Liver (tissue), 9 donors: ENCODE data around the gene JPH4. TPM values are rescaled to one million over a fixed set of nuclear protein-coding genes. Genes with fewer than 3 reads are reported as not detected.
A peak's percentile ranks its signal among the peaks of the same experiment; 100 is the strongest.

Source experiments
- DNase-seq: peaks from one replicate; pipeline ENCODE4 v3.0.0-alpha.2; 2017; ENCODE audit warnings: low spot score
- H3K27ac ChIP-seq, 2 donors: one replicate each; pipeline ENCODE4 v1.7.0; 2013; ENCODE audit warnings: inconsistent platforms in 2 of 2, low read length in 2 of 2, control low read depth in 1 of 2, low read depth in 1 of 2, mild to moderate bottlenecking in 1 of 2
- H3K27me3 ChIP-seq, 4 donors: one replicate each; pipeline versions ENCODE4 v1.6.1 to v1.7.0; 2013; ENCODE audit warnings: low read length in 3 of 4, inconsistent platforms in 1 of 4, mild to moderate bottlenecking in 1 of 4, moderate library complexity in 1 of 4; ENCODE audit not compliant: control insufficient read depth in 4 of 4, insufficient read depth in 4 of 4
- H3K36me3 ChIP-seq, 4 donors: one replicate each; pipeline versions ENCODE4 v1.6.1 to v1.7.0; 2013; ENCODE audit warnings: low read length in 3 of 4, mild to moderate bottlenecking in 3 of 4, low read depth in 1 of 4, moderate library complexity in 1 of 4; ENCODE audit not compliant: control insufficient read depth in 4 of 4, insufficient read depth in 3 of 4
- H3K4me1 ChIP-seq, 4 donors: one replicate each; pipeline versions ENCODE4 v1.6.1 to v1.7.0; 2013; ENCODE audit warnings: low read length in 3 of 4, mild to moderate bottlenecking in 3 of 4, moderate library complexity in 1 of 4; ENCODE audit not compliant: control insufficient read depth in 4 of 4, insufficient read depth in 4 of 4
- H3K4me3 ChIP-seq, 3 donors: one replicate each; pipeline versions ENCODE4 v1.6.1 to v1.7.0; 2013; ENCODE audit warnings: low read length in 3 of 3, control low read depth in 1 of 3, low read depth in 1 of 3, mild to moderate bottlenecking in 1 of 3
- H3K9ac ChIP-seq, 2 donors: one replicate each; pipeline ENCODE4 v1.7.0; 2013; ENCODE audit warnings: low read length in 2 of 2, mild to moderate bottlenecking in 2 of 2, moderate library complexity in 2 of 2, control low read depth in 1 of 2, low read depth in 1 of 2
- H3K9me3 ChIP-seq, 4 donors: one replicate each; pipeline versions ENCODE4 v1.6.1 to v1.7.0; 2013; ENCODE audit warnings: low read length in 3 of 4; ENCODE audit not compliant: control insufficient read depth in 4 of 4
- EGR1 ChIP-seq, 2 donors: IDR thresholded peaks; 2 replicates each; pipeline ENCODE4 v1.6.1; 2016 to 2018; ENCODE audit warnings: antibody characterized with exemption in 2 of 2, low read depth in 2 of 2
- FOXA1 ChIP-seq: IDR thresholded peaks from 2 replicates; pipeline ENCODE4 v1.6.1; 2016; ENCODE audit warnings: antibody characterized with exemption
- FOXA2 ChIP-seq: IDR thresholded peaks from 2 replicates; pipeline ENCODE4 v1.6.1; 2016; ENCODE audit warnings: antibody characterized with exemption
- HNF4A ChIP-seq, 2 donors: conservative IDR thresholded peaks; 2 replicates each; pipeline ENCODE4 v1.6.1; 2016; ENCODE audit warnings: antibody characterized with exemption in 2 of 2, mild to moderate bottlenecking in 2 of 2
- HNF4G ChIP-seq: IDR thresholded peaks from 2 replicates; pipeline ENCODE4 v1.6.1; 2016; ENCODE audit warnings: antibody characterized with exemption
- NR2F2 ChIP-seq: IDR thresholded peaks from 2 replicates; pipeline ENCODE4 v1.6.1; 2016; ENCODE audit warnings: antibody characterized with exemption
- RAD21 ChIP-seq, 2 donors: IDR thresholded peaks; 2 replicates each; pipeline ENCODE4 v1.6.1; 2016; ENCODE audit warnings: antibody characterized with exemption in 2 of 2, mild to moderate bottlenecking in 2 of 2
- RXRA ChIP-seq, 2 donors: IDR thresholded peaks; 2 replicates each; pipeline ENCODE4 v1.6.1; 2017 to 2018; ENCODE audit warnings: antibody characterized with exemption in 2 of 2, mild to moderate bottlenecking in 1 of 2
- SP1 ChIP-seq: IDR thresholded peaks from 2 replicates; pipeline ENCODE4 v1.6.1; 2018; ENCODE audit warnings: antibody characterized with exemption, mild to moderate bottlenecking
- TAF1 ChIP-seq: conservative IDR thresholded peaks from 2 replicates; pipeline ENCODE4 v1.6.1; 2016; ENCODE audit warnings: antibody characterized with exemption, mild to moderate bottlenecking
- YY1 ChIP-seq: IDR thresholded peaks from 2 replicates; pipeline ENCODE4 v1.6.1; 2016; ENCODE audit warnings: antibody characterized with exemption, mild to moderate bottlenecking
- WGBS: extraction: QIAGEN DNeasy Blood & Tissue Kit; methylation state at CpG from one replicate; pipeline ENCODE4 v1.1.7; 2013; 5-methylcytosine and 5-hydroxymethylcytosine counted together
- polyA plus RNA-seq, 2 donors: library from polyadenylated mRNA; stranded (reverse) in 1 of 2; unstranded in 1 of 2; fragments of 200-250 nt in 1 of 2; fragments of >200 nt in 1 of 2; fragmentation: Nextera tagmentation in 1 of 2; extraction: Ambion mirVana in 1 of 2; gene quantifications; one replicate each; pipeline versions ENCODE4 v1.2.1 to v1.2.3, GENCODE V29; 2013 to 2015
- total RNA-seq, 2 donors: library from RNA; depleted of rRNA; stranded (reverse); fragments of >200 nt; gene quantifications; one replicate each; pipeline ENCODE4 v1.2.3, GENCODE V29; 2014
- TF ChIP-seq, protein P1 (sequence below): IDR thresholded peaks from 2 replicates; pipeline ENCODE4 v1.6.1; 2016; ENCODE audit warnings: antibody characterized with exemption
- TF ChIP-seq, protein P2 (sequence below): IDR thresholded peaks from 2 replicates; pipeline ENCODE4 v1.6.1; 2016; ENCODE audit warnings: antibody characterized with exemption
- TF ChIP-seq, protein P3 (sequence below): IDR thresholded peaks from 2 replicates; pipeline ENCODE4 v1.6.1; 2016; ENCODE audit warnings: antibody characterized with exemption, mild to moderate bottlenecking
- donor health status: healthy.
- donor health status: healthy.
- donor health status: healthy.
- donor health status: healthy.
- donor health status: healthy.

The JPH4 gene
- total and polyA plus RNA-seq, 4 donors: 0.07 to 0.24 (median 0.16) TPM

DNA sequence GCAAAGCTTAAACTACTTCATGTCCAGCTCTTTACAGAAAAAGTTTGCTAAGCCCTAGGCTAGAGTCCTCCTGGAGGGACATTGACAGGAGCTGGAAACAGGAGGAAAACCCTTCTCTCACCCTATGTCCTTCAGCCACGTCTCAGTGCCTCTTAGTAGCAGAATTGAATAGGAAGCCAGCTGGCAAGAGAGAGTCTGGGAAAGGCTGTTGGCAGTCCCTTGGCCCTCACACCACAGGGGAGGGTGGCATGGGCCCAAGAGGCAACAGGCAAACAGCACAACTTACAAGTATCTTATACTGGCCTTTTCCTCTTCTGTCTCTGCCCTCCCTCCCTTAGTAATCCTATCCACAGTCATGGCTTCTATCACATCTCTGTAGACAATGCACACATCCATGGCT, 29.9 kb upstream of the JPH4 start:
- H3K27ac ChIP-seq: peak overlapping the region; percentile 59 to 68
- no peak overlapping the region for H3K4me3 ChIP-seq
- no peaks in the 10 kb centered on the region for H3K36me3 ChIP-seq
- no peak for DNase-seq
- H3K9ac ChIP-seq: no peak overlapping the region
- no peaks in the 10 kb centered on the region for H3K27me3 ChIP-seq
- no peaks in the 10 kb centered on the region for H3K9me3 ChIP-seq
- TF ChIP-seq TAF1: no peak
- TF ChIP-seq YY1: no peak
- no peak for TF ChIP-seq EGR1 (IDR thresholded peaks at IDR 0.05; ENCODE audit: low read depth in 2 of 2)
- no peak for TF ChIP-seq SP1
- peaks cover 15 to 51% (median 42%) of the 10 kb centered on the region in 4 donors for H3K4me1 ChIP-seq
- WGBS: 26% methylated on average over 1 of the region's 1 CpG

DNA sequence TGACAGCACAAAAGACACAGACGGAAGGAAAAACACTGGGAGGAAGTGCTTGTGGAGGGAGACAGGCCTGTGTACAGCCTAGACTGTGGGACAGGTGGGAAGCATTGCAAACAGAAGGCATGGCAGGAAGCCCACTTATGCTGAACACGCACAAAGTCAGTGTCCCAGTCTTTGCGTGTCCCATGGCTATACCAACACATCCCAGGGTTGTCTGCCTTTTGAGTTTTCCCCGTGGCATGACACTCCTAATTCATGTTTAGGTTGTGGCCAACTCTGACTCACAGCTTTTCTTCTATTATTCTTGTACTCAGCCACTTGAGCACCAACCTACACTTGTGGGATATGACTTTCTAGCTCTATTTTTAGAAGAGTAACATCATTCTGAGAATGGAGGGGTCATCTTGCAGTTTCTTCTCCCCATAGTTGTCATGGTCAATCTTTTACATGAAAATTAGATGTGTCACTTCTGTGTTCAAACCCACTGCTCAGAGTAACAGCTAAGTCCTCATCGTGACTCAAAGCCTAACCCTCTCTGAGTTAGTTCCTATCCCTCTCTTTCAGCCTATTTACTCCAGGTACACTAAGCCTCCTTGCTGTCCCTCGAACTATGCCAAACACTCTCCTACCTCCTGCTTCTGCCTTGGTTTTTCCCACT, 27.5 kb upstream of the JPH4 start:
- Histone ChIP-seq H3K9ac (no peak overlapping the region), H3K36me3 (no peaks in the 10 kb centered on the region), H3K27me3 (no peaks in the 10 kb centered on the region), H3K4me1 (peaks cover 7 to 30% (median 26%) of the 10 kb centered on the region in 4 donors), H3K4me3 (no peak overlapping the region), H3K9me3 (no peaks in the 10 kb centered on the region), H3K27ac (no peak overlapping the region)
- WGBS: 85% methylated on average over 6 of the region's 6 CpGs
- TF ChIP-seq RXRA (IDR thresholded peaks at IDR 0.05): no peak
- no peak for TF ChIP-seq HNF4A (conservative IDR thresholded peaks at IDR 0.05)
- TF ChIP-seq, protein P1, sequence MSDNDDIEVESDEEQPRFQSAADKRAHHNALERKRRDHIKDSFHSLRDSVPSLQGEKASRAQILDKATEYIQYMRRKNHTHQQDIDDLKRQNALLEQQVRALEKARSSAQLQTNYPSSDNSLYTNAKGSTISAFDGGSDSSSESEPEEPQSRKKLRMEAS: no peak
- no peak for TF ChIP-seq NR2F2
- no peak for TF ChIP-seq FOXA2
- TF ChIP-seq RAD21 (IDR thresholded peaks at IDR 0.05): no peak
- no peak for TF ChIP-seq FOXA1
- no peak for TF ChIP-seq HNF4G
- TF ChIP-seq, protein P2, sequence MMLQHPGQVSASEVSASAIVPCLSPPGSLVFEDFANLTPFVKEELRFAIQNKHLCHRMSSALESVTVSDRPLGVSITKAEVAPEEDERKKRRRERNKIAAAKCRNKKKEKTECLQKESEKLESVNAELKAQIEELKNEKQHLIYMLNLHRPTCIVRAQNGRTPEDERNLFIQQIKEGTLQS: no peak
- TF ChIP-seq, protein P3, sequence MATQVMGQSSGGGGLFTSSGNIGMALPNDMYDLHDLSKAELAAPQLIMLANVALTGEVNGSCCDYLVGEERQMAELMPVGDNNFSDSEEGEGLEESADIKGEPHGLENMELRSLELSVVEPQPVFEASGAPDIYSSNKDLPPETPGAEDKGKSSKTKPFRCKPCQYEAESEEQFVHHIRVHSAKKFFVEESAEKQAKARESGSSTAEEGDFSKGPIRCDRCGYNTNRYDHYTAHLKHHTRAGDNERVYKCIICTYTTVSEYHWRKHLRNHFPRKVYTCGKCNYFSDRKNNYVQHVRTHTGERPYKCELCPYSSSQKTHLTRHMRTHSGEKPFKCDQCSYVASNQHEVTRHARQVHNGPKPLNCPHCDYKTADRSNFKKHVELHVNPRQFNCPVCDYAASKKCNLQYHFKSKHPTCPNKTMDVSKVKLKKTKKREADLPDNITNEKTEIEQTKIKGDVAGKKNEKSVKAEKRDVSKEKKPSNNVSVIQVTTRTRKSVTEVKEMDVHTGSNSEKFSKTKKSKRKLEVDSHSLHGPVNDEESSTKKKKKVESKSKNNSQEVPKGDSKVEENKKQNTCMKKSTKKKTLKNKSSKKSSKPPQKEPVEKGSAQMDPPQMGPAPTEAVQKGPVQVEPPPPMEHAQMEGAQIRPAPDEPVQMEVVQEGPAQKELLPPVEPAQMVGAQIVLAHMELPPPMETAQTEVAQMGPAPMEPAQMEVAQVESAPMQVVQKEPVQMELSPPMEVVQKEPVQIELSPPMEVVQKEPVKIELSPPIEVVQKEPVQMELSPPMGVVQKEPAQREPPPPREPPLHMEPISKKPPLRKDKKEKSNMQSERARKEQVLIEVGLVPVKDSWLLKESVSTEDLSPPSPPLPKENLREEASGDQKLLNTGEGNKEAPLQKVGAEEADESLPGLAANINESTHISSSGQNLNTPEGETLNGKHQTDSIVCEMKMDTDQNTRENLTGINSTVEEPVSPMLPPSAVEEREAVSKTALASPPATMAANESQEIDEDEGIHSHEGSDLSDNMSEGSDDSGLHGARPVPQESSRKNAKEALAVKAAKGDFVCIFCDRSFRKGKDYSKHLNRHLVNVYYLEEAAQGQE: no peak
- no peak for DNase-seq

DNA sequence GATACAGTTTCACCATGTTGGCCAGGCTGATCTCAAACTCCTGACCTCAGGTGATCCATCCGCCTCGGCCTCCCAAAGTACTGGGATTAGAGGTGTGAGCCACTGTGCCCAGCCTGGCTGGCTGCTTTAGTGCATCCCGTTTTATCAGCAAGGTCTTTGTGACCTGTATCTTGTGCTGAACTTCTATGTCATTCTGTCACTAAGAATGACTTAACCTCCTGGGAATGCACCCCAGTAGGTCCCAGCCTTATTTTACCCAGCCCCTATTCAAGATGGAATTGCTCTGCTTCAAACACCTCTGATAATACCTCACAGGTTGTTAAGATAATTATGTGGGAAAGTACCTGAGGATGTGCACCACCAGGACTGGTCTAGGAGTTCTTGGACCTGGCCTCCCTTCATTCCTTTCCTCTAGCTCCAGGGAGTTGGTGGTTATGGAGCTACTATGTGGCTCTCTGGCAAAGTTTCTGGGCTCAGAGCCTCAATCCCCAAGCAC, 26.1 kb upstream of the JPH4 start:
- Histone ChIP-seq H3K27ac (no peak overlapping the region), H3K36me3 (no peaks in the 10 kb centered on the region), H3K27me3 (no peaks in the 10 kb centered on the region), H3K9me3 (no peaks in the 10 kb centered on the region), H3K9ac (no peak overlapping the region), H3K4me3 (no peak overlapping the region), H3K4me1 (peaks cover 3 to 17% (median 14%) of the 10 kb centered on the region in 4 donors)
- TF ChIP-seq, protein P3: no peak
- TF ChIP-seq EGR1 (IDR thresholded peaks at IDR 0.05; ENCODE audit: low read depth in 2 of 2): no peak
- TF ChIP-seq SP1: no peak
- no peak for DNase-seq
- 94% methylated on average over 3 of the region's 3 CpGs for WGBS
